NCI-H748 treated with DMSO at 0.1 percent for 48 hours (cell line): ENCODE data around the gene DNHD1.

Experiments
- DNase-seq: peaks from one replicate; lab custom pipeline; 2025; lab: John Stamatoyannopoulos, UW

DNHD1 gene

GRCh38 chr11:6587360-6587953 lies 90.4 kb downstream of the DNHD1 start:
- no peak for DNase-seq

DNA sequence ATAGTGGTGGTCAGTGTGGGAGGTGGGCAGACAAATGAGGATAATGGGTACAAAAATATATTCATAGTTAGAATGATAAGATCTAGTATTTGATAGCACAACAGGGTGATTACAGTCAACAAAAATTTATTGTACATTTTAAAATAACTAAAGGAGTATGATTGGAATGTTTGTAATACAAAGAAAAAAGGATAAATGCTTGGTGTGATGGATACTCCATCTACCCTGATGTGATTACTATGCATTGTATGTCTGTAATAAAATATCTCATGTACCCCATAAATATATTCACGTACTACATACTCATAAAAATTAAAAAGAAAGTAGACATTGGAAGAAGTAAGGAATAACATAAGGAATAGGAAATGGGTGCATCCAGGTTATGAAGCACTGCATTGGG lies 90.9 kb downstream of the DNHD1 start:
- DNase-seq, result no peak

- no peak for DNase-seq
These were observed 97.2 kb downstream of the DNHD1 start for GRCh38 chr11:6594142-6594768.

DNA sequence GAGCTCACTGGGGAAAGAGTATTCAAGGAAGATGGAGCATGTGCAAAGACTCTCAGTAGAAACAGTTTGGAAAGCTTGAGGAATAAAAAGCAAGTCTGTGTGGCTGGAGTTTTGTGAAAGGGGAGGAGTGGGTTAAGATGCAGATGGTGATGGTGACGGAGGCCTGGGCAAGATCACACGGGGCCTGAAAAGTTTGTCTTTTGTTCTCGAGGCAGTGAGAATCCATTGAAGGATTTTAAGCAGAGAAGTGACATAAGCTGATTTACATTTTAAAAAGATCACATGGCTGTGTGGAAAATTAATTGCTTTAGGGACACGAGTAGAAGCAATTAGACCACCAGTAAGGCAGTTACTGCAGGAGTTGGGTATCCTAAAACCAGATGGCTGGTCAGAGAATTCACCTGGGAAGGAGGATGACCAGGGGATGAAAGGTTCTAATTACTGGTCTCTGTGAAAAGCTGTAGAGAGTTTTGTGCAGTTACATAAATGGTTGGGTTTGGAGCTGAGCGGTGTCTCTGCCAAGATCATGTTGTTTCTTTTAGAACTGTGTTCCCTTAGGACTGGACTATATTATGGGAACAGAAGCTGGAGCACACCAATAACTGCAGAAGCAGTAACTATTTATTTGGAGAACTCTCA lies 99.3 kb downstream of the DNHD1 start:
- no peak for DNase-seq

- DNase-seq, result no peak
These were observed 101.5 kb downstream of the DNHD1 start for GRCh38 chr11:6598555-6598954.

DNA sequence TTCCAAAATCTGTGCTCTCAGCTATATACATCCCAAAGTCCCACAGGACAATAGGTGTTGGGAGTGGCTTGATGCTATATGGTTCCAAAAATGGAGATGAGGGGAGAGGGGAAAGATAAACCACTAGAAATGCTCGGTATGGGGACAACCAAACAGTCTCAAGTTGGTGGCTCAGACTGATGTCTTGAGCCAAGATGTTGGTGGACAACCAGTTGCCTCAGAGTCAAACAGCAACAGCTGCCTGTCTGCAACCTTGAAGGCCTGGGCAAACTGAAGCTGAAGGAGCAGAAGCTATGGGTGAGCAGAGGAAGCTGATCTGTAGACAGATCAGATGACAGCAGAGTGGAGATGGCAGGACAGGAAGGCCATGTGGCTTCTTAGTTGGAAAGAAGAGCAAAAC lies 102.4 kb downstream of the DNHD1 start:
- DNase-seq, result no peak

DNA sequence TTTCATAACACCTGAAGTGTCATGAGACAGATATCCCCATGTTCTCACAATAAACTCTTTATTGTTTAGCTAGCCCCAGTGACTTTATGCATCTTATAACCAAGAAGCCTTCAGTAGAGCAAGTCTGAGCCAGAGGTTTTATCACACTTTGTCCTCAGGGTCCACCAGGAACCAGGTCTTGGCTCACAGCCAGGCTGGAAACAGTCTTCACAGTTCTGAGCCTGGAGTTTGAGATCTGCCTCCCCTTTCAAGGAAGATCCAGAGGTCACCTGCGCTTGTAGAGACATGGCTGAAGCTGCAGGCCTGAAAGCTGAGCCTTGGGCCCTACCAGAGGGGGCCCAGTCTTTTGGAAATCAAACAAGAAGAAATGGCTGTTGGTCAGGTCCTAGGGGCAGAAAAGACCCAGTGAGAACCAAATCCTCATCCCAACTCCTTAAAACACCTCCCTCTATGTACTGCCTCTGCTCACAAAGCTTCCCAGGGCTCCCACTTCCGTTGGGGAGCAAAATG lies 102.9 kb downstream of the DNHD1 start:
- no peak for DNase-seq

DNA sequence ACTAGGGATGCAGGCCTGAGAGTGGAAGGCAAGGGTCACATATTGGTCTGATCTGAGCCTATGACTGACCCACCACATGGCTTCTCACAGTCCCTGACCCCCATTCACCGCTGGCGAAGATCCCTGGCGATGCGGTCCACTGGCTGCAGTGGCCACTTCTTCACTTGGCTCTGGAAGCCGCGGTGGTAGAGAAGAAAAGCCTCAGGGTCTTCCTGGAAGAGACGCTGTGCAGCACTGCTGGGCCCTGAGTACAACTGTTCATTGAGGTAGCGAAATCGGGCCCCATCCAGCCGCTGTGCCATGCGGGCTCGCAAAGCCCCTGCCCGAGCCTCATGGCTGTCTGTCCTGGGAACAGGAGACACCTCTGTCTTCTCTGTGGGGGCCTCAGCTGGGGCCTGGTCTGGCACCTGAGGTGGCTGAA lies 104.0 kb downstream of the DNHD1 start:
- DNase-seq, result no peak

DNA sequence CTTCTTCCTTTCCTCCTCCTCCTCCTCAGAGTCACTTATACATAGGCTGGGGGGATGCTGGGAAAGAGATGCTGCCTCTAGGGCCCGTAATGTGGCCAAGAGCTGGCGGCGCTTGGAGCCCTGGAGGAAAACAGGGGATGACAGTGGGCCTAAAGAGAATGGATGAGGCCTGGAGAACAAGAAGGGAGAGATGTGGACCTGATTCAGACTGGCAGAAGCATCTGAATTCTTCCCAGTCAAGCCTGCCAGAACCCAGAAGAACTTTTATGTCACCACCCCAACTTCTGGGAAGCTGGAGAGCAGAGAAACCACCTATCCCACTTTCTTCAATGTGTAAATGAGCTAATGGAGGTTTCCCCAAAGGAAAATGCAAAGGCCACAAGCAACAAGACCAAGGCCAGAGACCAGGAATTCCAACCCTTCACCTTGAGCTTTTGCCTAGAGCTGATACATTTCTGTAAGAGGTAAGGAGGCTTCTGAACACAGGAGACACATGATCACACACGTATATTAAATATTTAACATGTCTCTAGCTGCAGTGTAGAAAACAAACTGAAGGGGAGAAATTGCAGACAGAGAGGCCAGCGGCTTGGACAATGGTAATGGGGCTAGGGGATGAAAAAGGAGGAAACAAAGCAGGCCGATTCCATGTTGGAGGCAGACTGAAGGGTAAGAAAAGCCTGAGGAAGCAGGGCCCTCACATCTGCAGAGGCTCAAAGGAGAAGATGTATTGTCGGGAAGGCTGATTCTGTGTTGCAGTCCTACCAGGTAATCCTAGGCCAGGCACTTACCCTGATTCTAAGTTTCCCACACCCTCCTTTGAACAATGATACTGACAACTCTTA lies 105.2 kb downstream of the DNHD1 start:
- no peak for DNase-seq

DNA sequence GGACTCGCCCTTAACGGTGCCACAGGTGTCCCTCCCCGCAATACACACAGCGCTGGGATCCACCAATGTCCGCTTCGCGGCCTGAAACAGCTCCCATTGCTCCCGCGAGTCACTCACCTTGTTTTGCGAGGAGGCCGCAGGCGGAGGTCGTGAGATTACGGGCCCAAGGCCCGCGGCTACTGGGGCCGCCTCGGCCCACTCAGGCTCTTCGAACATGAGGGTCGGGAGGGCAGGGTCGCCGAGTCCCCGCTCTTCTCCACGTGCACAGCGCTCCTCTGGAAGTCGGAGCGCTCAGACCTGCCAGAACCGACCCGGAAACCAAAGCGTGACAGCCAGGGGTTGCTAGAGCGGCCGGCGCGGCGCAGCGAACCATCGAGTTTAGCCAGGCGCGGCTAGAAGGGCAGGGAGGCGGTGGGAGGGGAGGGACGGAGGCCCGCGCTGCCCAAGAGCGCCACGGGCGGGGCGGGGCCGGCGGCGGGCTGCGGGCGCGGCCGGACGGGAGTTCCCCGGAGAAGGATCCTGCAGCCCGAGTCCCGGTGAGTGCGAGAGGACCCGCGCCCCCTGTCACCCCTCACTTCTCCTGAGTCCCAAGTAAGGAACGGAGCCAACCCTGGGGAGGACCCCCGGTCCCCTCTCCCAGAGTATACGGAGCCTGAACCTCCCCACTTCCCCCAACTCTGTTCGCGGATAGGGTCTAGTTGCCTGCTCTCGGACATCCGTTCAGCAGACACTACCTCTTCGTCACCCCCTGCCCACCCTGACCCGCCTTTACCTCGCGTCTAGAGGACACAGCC lies 106.4 kb downstream of the DNHD1 start, which contains the start of the genes ILK and RRP8:
Gene ILK (plus strand): TSS at position 488 of the 794 bp plus-strand sequence. CDS start 498 bp downstream, outside the sequence.
Gene RRP8 (minus strand): TSS at position 330 of the 794 bp plus-strand sequence. CDS start 114 bp downstream, at position 216.
- DNase-seq, result peak; percentile 64

- peak; percentile 31 for DNase-seq
These were observed 107.1 kb downstream of the DNHD1 start for GRCh38 chr11:6604081-6604626.

GRCh38 chr11:6604790-6605189 lies 107.7 kb downstream of the DNHD1 start:
- DNase-seq, result no peak

- peak; percentile 33 for DNase-seq
These were observed 109.5 kb downstream of the DNHD1 start for GRCh38 chr11:6606471-6607189.

- no peak for DNase-seq
These were observed 110.2 kb downstream of the DNHD1 start for GRCh38 chr11:6607190-6607795.

- no peak for DNase-seq
These were observed 110.9 kb downstream of the DNHD1 start for GRCh38 chr11:6608011-6608410.

DNA sequence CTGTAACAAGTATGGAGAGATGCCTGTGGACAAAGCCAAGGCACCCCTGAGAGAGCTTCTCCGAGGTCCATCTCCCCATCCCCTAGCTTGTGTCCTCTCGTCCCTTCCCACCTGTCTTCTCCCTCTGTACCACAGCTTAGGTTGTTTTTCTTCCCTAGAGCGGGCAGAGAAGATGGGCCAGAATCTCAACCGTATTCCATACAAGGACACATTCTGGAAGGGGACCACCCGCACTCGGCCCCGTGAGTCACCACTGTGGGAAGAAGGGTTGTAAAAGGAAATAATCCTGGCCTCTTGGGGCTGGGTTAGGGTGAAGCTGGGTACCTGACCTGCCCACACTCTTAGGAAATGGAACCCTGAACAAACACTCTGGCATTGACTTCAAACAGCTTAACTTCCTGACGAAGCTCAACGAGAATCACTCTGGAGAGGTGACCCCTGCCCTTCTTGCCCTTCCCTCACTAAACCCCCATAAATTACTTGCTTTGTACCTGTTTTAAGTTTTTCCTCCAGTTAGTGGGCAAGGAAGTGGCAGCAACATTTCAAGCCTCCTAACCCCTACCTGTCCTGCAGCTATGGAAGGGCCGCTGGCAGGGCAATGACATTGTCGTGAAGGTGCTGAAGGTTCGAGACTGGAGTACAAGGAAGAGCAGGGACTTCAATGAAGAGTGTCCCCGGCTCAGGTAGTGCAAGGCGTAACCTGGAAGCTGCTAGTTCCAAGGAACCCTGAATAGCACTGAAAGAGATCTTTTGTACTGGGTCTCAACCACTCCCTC lies 111.8 kb downstream of the DNHD1 start:
- DNase-seq, result no peak

DNA sequence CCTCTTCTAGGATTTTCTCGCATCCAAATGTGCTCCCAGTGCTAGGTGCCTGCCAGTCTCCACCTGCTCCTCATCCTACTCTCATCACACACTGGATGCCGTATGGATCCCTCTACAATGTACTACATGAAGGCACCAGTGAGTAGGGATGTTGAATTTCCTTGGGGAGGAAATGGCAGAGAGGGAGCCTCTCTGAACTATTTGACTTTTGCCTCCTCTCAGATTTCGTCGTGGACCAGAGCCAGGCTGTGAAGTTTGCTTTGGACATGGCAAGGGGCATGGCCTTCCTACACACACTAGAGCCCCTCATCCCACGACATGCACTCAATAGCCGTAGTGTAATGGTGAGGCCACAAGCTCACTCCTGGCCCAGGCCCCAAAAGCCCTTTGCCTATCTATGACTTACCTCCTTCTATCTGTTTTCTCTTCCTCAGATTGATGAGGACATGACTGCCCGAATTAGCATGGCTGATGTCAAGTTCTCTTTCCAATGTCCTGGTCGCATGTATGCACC lies 112.5 kb downstream of the DNHD1 start:
- DNase-seq, result no peak

DNA sequence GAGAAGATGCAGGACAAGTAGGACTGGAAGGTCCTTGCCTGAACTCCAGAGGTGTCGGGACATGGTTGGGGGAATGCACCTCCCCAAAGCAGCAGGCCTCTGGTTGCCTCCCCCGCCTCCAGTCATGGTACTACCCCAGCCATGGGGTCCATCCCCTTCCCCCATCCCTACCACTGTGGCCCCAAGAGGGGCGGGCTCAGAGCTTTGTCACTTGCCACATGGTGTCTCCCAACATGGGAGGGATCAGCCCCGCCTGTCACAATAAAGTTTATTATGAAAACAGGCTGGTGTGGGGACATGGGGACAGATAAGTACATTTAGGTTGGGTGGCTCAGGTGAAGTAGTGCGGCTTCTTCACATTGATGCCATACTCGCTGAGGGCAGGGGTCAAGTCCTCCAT lies 113.5 kb downstream of the DNHD1 start:
- no peak for DNase-seq
